ENCODE measurements around the gene FER. TPM values are rescaled to one million over a fixed set of nuclear protein-coding genes. Genes with fewer than 3 reads are reported as not detected.
"Not testable (repeated sequence)": the region's sequence is repeated elsewhere in the genome, so short reads cannot be mapped to it uniquely, and the experiment has no call there.

FER gene
- total and polyA plus RNA-seq, 5 donors from 2014 or later, result 3.9 to 12.0 (median 5.9) TPM

GRCh38 chr5:108763222-108763916, 15.7 kb downstream of the FER start:
- Mint-ChIP-seq H3K4me1 (peaks cover 0 to 15% (median 6%) of the 10 kb centered on the region in 4 donors), H3K36me3 (peaks cover 3% of the 10 kb centered on the region), H3K4me3 (no peak overlapping the region), H3K27me3 (no peaks in the 10 kb centered on the region), H3K27ac (no peak overlapping the region), H3K9me3 (peaks cover 0 to 5% (median 2%) of the 10 kb centered on the region in 7 donors)
- H3K4me3 ChIP-seq (ENCODE audit: low read depth, low read length), result no peak overlapping the region
- H3K27ac ChIP-seq (ENCODE audit: insufficient read depth, low read length, poor library complexity, severe bottlenecking), result no peak overlapping the region
- H3K27me3 ChIP-seq (ENCODE audit: control insufficient read depth, insufficient read depth, low read length), result no peaks in the 10 kb centered on the region
- no peaks in the 10 kb centered on the region for H3K9me3 ChIP-seq (ENCODE audit: control insufficient read depth in 2 of 2, low read length in 2 of 2)
- H3K4me1 ChIP-seq (ENCODE audit: control insufficient read depth, insufficient read depth, low read length, poor library complexity, severe bottlenecking), result no peaks in the 10 kb centered on the region
- no peak for ATAC-seq (ENCODE audit: low read depth in 2 of 2)
- no peak for DNase-seq
- no peaks in the 10 kb centered on the region for H3K36me3 ChIP-seq (ENCODE audit: control insufficient read depth, insufficient read depth, low read length)

- Mint-ChIP-seq H3K4me1 (peaks cover 0 to 14% (median 9%) of the 10 kb centered on the region in 4 donors), H3K27me3 (no peaks in the 10 kb centered on the region), H3K9me3 (peaks cover 0 to 2% (median 0%) of the 10 kb centered on the region in 7 donors), H3K4me3 (no peak overlapping the region), H3K27ac (no peak overlapping the region), H3K36me3 (peaks cover 3% of the 10 kb centered on the region)
- no peak overlapping the region for H3K4me3 ChIP-seq (ENCODE audit: low read depth, low read length)
- H3K27me3 ChIP-seq (ENCODE audit: control insufficient read depth, insufficient read depth, low read length), result no peaks in the 10 kb centered on the region
- DNase-seq (no peak), ATAC-seq (ENCODE audit: low read depth in 2 of 2) (no peak)
- H3K4me1 ChIP-seq (ENCODE audit: control insufficient read depth, insufficient read depth, low read length, poor library complexity, severe bottlenecking), result no peaks in the 10 kb centered on the region
- H3K9me3 ChIP-seq (ENCODE audit: control insufficient read depth in 2 of 2, low read length in 2 of 2), result no peaks in the 10 kb centered on the region
- H3K36me3 ChIP-seq (ENCODE audit: control insufficient read depth, insufficient read depth, low read length), result no peaks in the 10 kb centered on the region
- H3K27ac ChIP-seq (ENCODE audit: insufficient read depth, low read length, poor library complexity, severe bottlenecking), result no peak overlapping the region
Observed at GRCh38 chr5:108765647-108766046, 17.9 kb downstream of the FER start.

- not testable (repeated sequence) for H3K36me3 Mint-ChIP-seq; H3K27me3 Mint-ChIP-seq; H3K9me3 Mint-ChIP-seq; H3K4me1 ChIP-seq (ENCODE audit: control insufficient read depth, insufficient read depth, low read length, poor library complexity, severe bottlenecking); H3K27me3 ChIP-seq (ENCODE audit: control insufficient read depth, insufficient read depth, low read length); DNase-seq; H3K4me3 ChIP-seq (ENCODE audit: low read depth, low read length); H3K4me3 Mint-ChIP-seq; H3K9me3 ChIP-seq (ENCODE audit: control insufficient read depth in 2 of 2, low read length in 2 of 2); H3K36me3 ChIP-seq (ENCODE audit: control insufficient read depth, insufficient read depth, low read length); H3K27ac ChIP-seq (ENCODE audit: insufficient read depth, low read length, poor library complexity, severe bottlenecking); ATAC-seq (ENCODE audit: low read depth in 2 of 2)
- Mint-ChIP-seq H3K4me1 (peaks cover 0 to 13% (median 9%) of the 10 kb centered on the region in 4 donors), H3K27ac (peak overlapping the region in 1 of 3 donors; percentile 4)
Observed at GRCh38 chr5:108766916-108767315, 19.2 kb downstream of the FER start.

GRCh38 chr5:108769352-108769751, 21.7 kb downstream of the FER start:
- Histone ChIP-seq H3K36me3 (ENCODE audit: control insufficient read depth, insufficient read depth, low read length) (no peaks in the 10 kb centered on the region), H3K4me3 (ENCODE audit: low read depth, low read length) (no peak overlapping the region), H3K4me1 (ENCODE audit: control insufficient read depth, insufficient read depth, low read length, poor library complexity, severe bottlenecking) (no peaks in the 10 kb centered on the region), H3K9me3 (ENCODE audit: control insufficient read depth in 2 of 2, low read length in 2 of 2) (no peaks in the 10 kb centered on the region), H3K27me3 (ENCODE audit: control insufficient read depth, insufficient read depth, low read length) (no peaks in the 10 kb centered on the region), H3K27ac (ENCODE audit: insufficient read depth, low read length, poor library complexity, severe bottlenecking) (no peak overlapping the region)
- peaks cover 0 to 4% (median 3%) of the 10 kb centered on the region in 7 donors for H3K9me3 Mint-ChIP-seq
- H3K4me1 Mint-ChIP-seq, result peaks cover 0 to 14% (median 8%) of the 10 kb centered on the region in 4 donors
- H3K27me3 Mint-ChIP-seq, result no peaks in the 10 kb centered on the region
- no peak overlapping the region for H3K4me3 Mint-ChIP-seq
- DNase-seq (peak in 1 of 3 donors; percentile 26), ATAC-seq (ENCODE audit: low read depth in 2 of 2) (no peak)
- peak overlapping the region in 1 of 3 donors; percentile 39 for H3K27ac Mint-ChIP-seq
- H3K36me3 Mint-ChIP-seq, result peaks cover 18% of the 10 kb centered on the region

GRCh38 chr5:108772626-108773025, 24.9 kb downstream of the FER start:
- no peaks in the 10 kb centered on the region for H3K36me3 ChIP-seq (ENCODE audit: control insufficient read depth, insufficient read depth, low read length)
- DNase-seq, result no peak
- Mint-ChIP-seq H3K4me1 (peaks cover 0 to 12% (median 8%) of the 10 kb centered on the region in 4 donors), H3K36me3 (peaks cover 18% of the 10 kb centered on the region), H3K27me3 (no peaks in the 10 kb centered on the region), H3K9me3 (peaks cover 0 to 7% (median 3%) of the 10 kb centered on the region in 7 donors), H3K27ac (no peak overlapping the region), H3K4me3 (no peak overlapping the region)
- H3K4me1 ChIP-seq (ENCODE audit: control insufficient read depth, insufficient read depth, low read length, poor library complexity, severe bottlenecking), result no peaks in the 10 kb centered on the region
- no peak overlapping the region for H3K27ac ChIP-seq (ENCODE audit: insufficient read depth, low read length, poor library complexity, severe bottlenecking)
- no peaks in the 10 kb centered on the region for H3K27me3 ChIP-seq (ENCODE audit: control insufficient read depth, insufficient read depth, low read length)
- ATAC-seq (ENCODE audit: low read depth in 2 of 2), result no peak
- H3K4me3 ChIP-seq (ENCODE audit: low read depth, low read length), result no peak overlapping the region
- H3K9me3 ChIP-seq (ENCODE audit: control insufficient read depth in 2 of 2, low read length in 2 of 2), result no peaks in the 10 kb centered on the region

GRCh38 chr5:108773330-108773729, 25.6 kb downstream of the FER start:
- Histone ChIP-seq H3K4me3 (ENCODE audit: low read depth, low read length) (no peak overlapping the region), H3K27ac (ENCODE audit: insufficient read depth, low read length, poor library complexity, severe bottlenecking) (no peak overlapping the region), H3K27me3 (ENCODE audit: control insufficient read depth, insufficient read depth, low read length) (no peaks in the 10 kb centered on the region), H3K4me1 (ENCODE audit: control insufficient read depth, insufficient read depth, low read length, poor library complexity, severe bottlenecking) (no peaks in the 10 kb centered on the region), H3K36me3 (ENCODE audit: control insufficient read depth, insufficient read depth, low read length) (no peaks in the 10 kb centered on the region), H3K9me3 (ENCODE audit: control insufficient read depth in 2 of 2, low read length in 2 of 2) (no peaks in the 10 kb centered on the region)
- H3K4me3 Mint-ChIP-seq, result no peak overlapping the region
- H3K27me3 Mint-ChIP-seq, result no peaks in the 10 kb centered on the region
- no peak overlapping the region for H3K27ac Mint-ChIP-seq
- H3K4me1 Mint-ChIP-seq, result peaks cover 0 to 11% (median 8%) of the 10 kb centered on the region in 4 donors
- DNase-seq (no peak), ATAC-seq (ENCODE audit: low read depth in 2 of 2) (no peak)
- peaks cover 0 to 10% (median 3%) of the 10 kb centered on the region in 7 donors for H3K9me3 Mint-ChIP-seq
- H3K36me3 Mint-ChIP-seq, result peaks cover 17% of the 10 kb centered on the region

- not testable (repeated sequence) for H3K4me3 Mint-ChIP-seq; H3K9me3 ChIP-seq (ENCODE audit: control insufficient read depth in 2 of 2, low read length in 2 of 2); H3K4me1 ChIP-seq (ENCODE audit: control insufficient read depth, insufficient read depth, low read length, poor library complexity, severe bottlenecking); H3K27ac Mint-ChIP-seq; H3K27me3 Mint-ChIP-seq; ATAC-seq (ENCODE audit: low read depth in 2 of 2); H3K27me3 ChIP-seq (ENCODE audit: control insufficient read depth, insufficient read depth, low read length); H3K27ac ChIP-seq (ENCODE audit: insufficient read depth, low read length, poor library complexity, severe bottlenecking); H3K36me3 ChIP-seq (ENCODE audit: control insufficient read depth, insufficient read depth, low read length); H3K4me3 ChIP-seq (ENCODE audit: low read depth, low read length); DNase-seq
- peaks cover 0 to 10% (median 3%) of the 10 kb centered on the region in 7 donors for H3K9me3 Mint-ChIP-seq
- H3K36me3 Mint-ChIP-seq, result peaks cover 20% of the 10 kb centered on the region
- H3K4me1 Mint-ChIP-seq, result peaks cover 0 to 13% (median 6%) of the 10 kb centered on the region in 4 donors
Observed at GRCh38 chr5:108774079-108774478, 26.4 kb downstream of the FER start.

GRCh38 chr5:108777582-108777981, 29.9 kb downstream of the FER start:
- not testable (repeated sequence) for H3K9me3 ChIP-seq (ENCODE audit: control insufficient read depth in 2 of 2, low read length in 2 of 2); H3K4me1 ChIP-seq (ENCODE audit: control insufficient read depth, insufficient read depth, low read length, poor library complexity, severe bottlenecking); H3K27ac ChIP-seq (ENCODE audit: insufficient read depth, low read length, poor library complexity, severe bottlenecking); H3K4me3 ChIP-seq (ENCODE audit: low read depth, low read length); DNase-seq; H3K27me3 ChIP-seq (ENCODE audit: control insufficient read depth, insufficient read depth, low read length); H3K27ac Mint-ChIP-seq; H3K4me3 Mint-ChIP-seq; H3K27me3 Mint-ChIP-seq; H3K36me3 ChIP-seq (ENCODE audit: control insufficient read depth, insufficient read depth, low read length); ATAC-seq (ENCODE audit: low read depth in 2 of 2)
- Mint-ChIP-seq H3K4me1 (peaks cover 0 to 11% (median 6%) of the 10 kb centered on the region in 4 donors), H3K9me3 (peaks cover 0 to 10% (median 3%) of the 10 kb centered on the region in 7 donors), H3K36me3 (peaks cover 18% of the 10 kb centered on the region)
